IPS-11a (cell line): Measurements from ENCODE around the gene CAP2.
"Not testable (repeated sequence)": the region's sequence is repeated elsewhere in the genome, so short reads cannot be mapped to it uniquely, and the experiment has no call there.

ENCODE experiments used
- H3K4me3 ChIP-seq: one replicate; pipeline ENCODE4 v1.5.1; 2013; ENCODE audit warnings: low read depth, low read length, control low read depth

Gene CAP2

GRCh38 chr6:17396256-17396655 is 2.9 kb downstream of the CAP2 start:
- H3K4me3 ChIP-seq: no peak overlapping the region

GRCh38 chr6:17397764-17398194 is 4.4 kb downstream of the CAP2 start:
- H3K4me3 ChIP-seq: no peak overlapping the region

- H3K4me3 ChIP-seq: not testable (repeated sequence)
Measured at GRCh38 chr6:17405181-17405943, 12.0 kb downstream of the CAP2 start.

- H3K4me3 ChIP-seq: no peak overlapping the region
Measured at GRCh38 chr6:17405944-17406245, 12.5 kb downstream of the CAP2 start.

- H3K4me3 ChIP-seq: no peak overlapping the region
Measured at GRCh38 chr6:17408081-17408480, 14.7 kb downstream of the CAP2 start.

- H3K4me3 ChIP-seq: no peak overlapping the region
Measured at GRCh38 chr6:17410281-17410680, 16.9 kb downstream of the CAP2 start.

- no peak overlapping the region for H3K4me3 ChIP-seq
Measured at GRCh38 chr6:17413313-17413750, 19.9 kb downstream of the CAP2 start.

- H3K4me3 ChIP-seq: not testable (repeated sequence)
Measured at GRCh38 chr6:17414395-17414794, 21.0 kb downstream of the CAP2 start.

- no peak overlapping the region for H3K4me3 ChIP-seq
Measured at GRCh38 chr6:17415321-17415720, 21.9 kb downstream of the CAP2 start.

GRCh38 chr6:17416806-17417205 is 23.4 kb downstream of the CAP2 start:
- no peak overlapping the region for H3K4me3 ChIP-seq

GRCh38 chr6:17417817-17418216 is 24.4 kb downstream of the CAP2 start:
- no peak overlapping the region for H3K4me3 ChIP-seq

- no peak overlapping the region for H3K4me3 ChIP-seq
Measured at GRCh38 chr6:17418281-17419188, 25.1 kb downstream of the CAP2 start.

GRCh38 chr6:17419189-17419575 is 25.8 kb downstream of the CAP2 start:
- H3K4me3 ChIP-seq: no peak overlapping the region

GRCh38 chr6:17420368-17420767 is 27.0 kb downstream of the CAP2 start:
- no peak overlapping the region for H3K4me3 ChIP-seq

- no peak overlapping the region for H3K4me3 ChIP-seq
Measured at GRCh38 chr6:17421406-17421805, 28.0 kb downstream of the CAP2 start.

GRCh38 chr6:17423026-17423425 is 29.6 kb downstream of the CAP2 start:
- H3K4me3 ChIP-seq: no peak overlapping the region

- H3K4me3 ChIP-seq: no peak overlapping the region
Measured at GRCh38 chr6:17427062-17427461, 33.7 kb downstream of the CAP2 start.

GRCh38 chr6:17427617-17428016 is 34.2 kb downstream of the CAP2 start:
- H3K4me3 ChIP-seq: no peak overlapping the region

- not testable (repeated sequence) for H3K4me3 ChIP-seq
Measured at GRCh38 chr6:17428595-17429120, 35.3 kb downstream of the CAP2 start.

- no peak overlapping the region for H3K4me3 ChIP-seq
Measured at GRCh38 chr6:17429383-17430061, 36.1 kb downstream of the CAP2 start.

GRCh38 chr6:17431581-17431980 is 38.2 kb downstream of the CAP2 start:
- H3K4me3 ChIP-seq: no peak overlapping the region
